H9 (cell line): ENCODE data around the gene DOCK1. TPM values are rescaled to one million over a fixed set of nuclear protein-coding genes. Genes with fewer than 3 reads are reported as not detected.

Experiments used
- DNase-seq: peaks from one replicate; pipeline ENCODE4 v3.0.0-alpha.2; 2017
- H2AFZ ChIP-seq: one replicate; pipeline ENCODE4 v1.6.1; 2013; ENCODE audit warnings: mild to moderate bottlenecking, low read length, control low read depth, moderate library complexity
- H2AK5ac ChIP-seq: 2 replicates; pipeline ENCODE4 v1.6.1; 2013; ENCODE audit warnings: low read length, control low read depth, mixed read lengths; ENCODE audit not compliant: insufficient read length
- H2BK120ac ChIP-seq: one replicate; pipeline ENCODE4 v1.6.1; 2013; ENCODE audit warnings: low read depth, mild to moderate bottlenecking, low read length, control low read depth, inconsistent platforms; ENCODE audit not compliant: poor library complexity, severe bottlenecking
- H2BK12ac ChIP-seq: 2 replicates; pipeline ENCODE4 v1.6.1; 2013; ENCODE audit warnings: low read length, control low read depth, mixed read lengths, low read depth; ENCODE audit not compliant: insufficient read length
- H2BK15ac ChIP-seq: 2 replicates; pipeline ENCODE4 v1.6.1; 2013; ENCODE audit warnings: low read depth, low read length, control low read depth
- H2BK20ac ChIP-seq: one replicate; pipeline ENCODE4 v1.6.1; 2013; ENCODE audit warnings: low read depth, mild to moderate bottlenecking, low read length, control low read depth, inconsistent platforms; ENCODE audit not compliant: poor library complexity, severe bottlenecking
- H2BK5ac ChIP-seq: 2 replicates; pipeline ENCODE4 v1.6.1; 2013; ENCODE audit warnings: low read length, control low read depth, mixed read lengths; ENCODE audit not compliant: insufficient read length
- H3K14ac ChIP-seq: 2 replicates; pipeline ENCODE4 v1.6.1; 2013; ENCODE audit warnings: low read length, control low read depth; ENCODE audit not compliant: insufficient read depth
- H3K18ac ChIP-seq: 2 replicates; pipeline ENCODE4 v1.6.1; 2013; ENCODE audit warnings: low read depth, mild to moderate bottlenecking, mixed read lengths, low read length, control low read depth; ENCODE audit not compliant: insufficient read length
- H3K23ac ChIP-seq: 2 replicates; pipeline ENCODE4 v1.6.1; 2013; ENCODE audit warnings: low read length, control low read depth, mixed read lengths, low read depth; ENCODE audit not compliant: insufficient read length
- H3K23me2 ChIP-seq: 2 replicates; pipeline ENCODE4 v1.6.1; 2013; ENCODE audit warnings: low read depth, mild to moderate bottlenecking, mixed read lengths, low read length, control low read depth; ENCODE audit not compliant: insufficient read length, poor library complexity, severe bottlenecking
- H3K27ac ChIP-seq: 2 replicates; pipeline ENCODE4 v1.5.1; 2013; ENCODE audit warnings: low read length, control low read depth, mixed read lengths, low read depth; ENCODE audit not compliant: insufficient read length
- H3K27me3 ChIP-seq: 2 replicates; pipeline ENCODE4 v1.6.1; 2013; ENCODE audit warnings: low read length, control low read depth, inconsistent platforms; ENCODE audit not compliant: insufficient read depth
- H3K4ac ChIP-seq: 2 replicates; pipeline ENCODE4 v1.6.1; 2013; ENCODE audit warnings: low read depth, mild to moderate bottlenecking, control low read depth, inconsistent platforms, low read length, moderate library complexity
- H3K4me1 ChIP-seq: 2 replicates; pipeline ENCODE4 v1.6.1; 2013; ENCODE audit warnings: low read length, control low read depth, inconsistent platforms; ENCODE audit not compliant: insufficient read depth
- H3K4me2 ChIP-seq: 2 replicates; pipeline ENCODE4 v1.6.1; 2013; ENCODE audit warnings: low read length, control low read depth, mixed read lengths; ENCODE audit not compliant: insufficient read length, insufficient read depth
- H3K56ac ChIP-seq: 2 replicates; pipeline ENCODE4 v1.6.1; 2013; ENCODE audit warnings: low read depth, mild to moderate bottlenecking, mixed read lengths, low read length, control low read depth; ENCODE audit not compliant: insufficient read length
- H3K79me1 ChIP-seq: 2 replicates; pipeline ENCODE4 v1.6.1; 2013; ENCODE audit warnings: low read depth, mild to moderate bottlenecking, moderate library complexity, low read length, control low read depth, inconsistent platforms; ENCODE audit not compliant: insufficient read depth, poor library complexity, severe bottlenecking
- H3K79me2 ChIP-seq: 2 replicates; pipeline ENCODE4 v1.6.1; 2013; ENCODE audit warnings: low read length, control low read depth, inconsistent platforms; ENCODE audit not compliant: insufficient read depth
- H3K9ac ChIP-seq: 2 replicates; pipeline ENCODE4 v1.6.1; 2013; ENCODE audit warnings: low read length, control low read depth, mixed read lengths; ENCODE audit not compliant: insufficient read length; ENCODE audit errors: extremely low read depth
- H3K9me3 ChIP-seq: one replicate; pipeline ENCODE4 v1.6.1; 2013; ENCODE audit warnings: low read depth, low read length, inconsistent platforms; ENCODE audit not compliant: control insufficient read depth
- H3T11ph ChIP-seq: one replicate; pipeline ENCODE4 v1.6.1; 2013; ENCODE audit warnings: mild to moderate bottlenecking, low read length, control low read depth, inconsistent platforms
- H4K20me1 ChIP-seq: one replicate; pipeline ENCODE4 v1.6.1; 2013; ENCODE audit not compliant: control insufficient read depth, insufficient read length, insufficient read depth
- H4K5ac ChIP-seq: 2 replicates; pipeline ENCODE4 v1.6.1; 2013; ENCODE audit warnings: low read depth, mild to moderate bottlenecking, mixed read lengths, low read length, control low read depth; ENCODE audit not compliant: insufficient read length
- H4K8ac ChIP-seq: replicated peaks from 2 replicates; pipeline ENCODE4 v1.6.1; 2013; ENCODE audit warnings: low read length, control low read depth, mixed read lengths, low read depth; ENCODE audit not compliant: insufficient read length
- H4K91ac ChIP-seq: 2 replicates; pipeline ENCODE4 v1.6.1; 2013; ENCODE audit warnings: low read depth, mild to moderate bottlenecking, moderate library complexity, mixed read lengths, low read length, control low read depth; ENCODE audit not compliant: insufficient read length
- H3K27ac Mint-ChIP-seq, 3 experiments: 2 replicates in 2 of 3; 3 replicates in 1 of 3; pipeline ENCODE4 v1.8.0; 2020 to 2021; ENCODE audit warnings: mixed read lengths in 3 of 3, mild to moderate bottlenecking in 1 of 3, moderate library complexity in 1 of 3
- H3K27me3 Mint-ChIP-seq: 2 replicates; pipeline ENCODE4 v1.8.0; 2021; ENCODE audit warnings: low read depth, mild to moderate bottlenecking, moderate library complexity, mixed read lengths
- H3K36me3 Mint-ChIP-seq, 3 experiments: 2 replicates in 2 of 3; 3 replicates in 1 of 3; pipeline ENCODE4 v1.8.0; 2020 to 2021; ENCODE audit warnings: low read depth in 3 of 3, mixed read lengths in 3 of 3; ENCODE audit not compliant: insufficient read depth in 1 of 3
- H3K4me1 Mint-ChIP-seq, 2 experiments: 2 replicates each; pipeline ENCODE4 v1.8.0; 2020; ENCODE audit warnings: mixed read lengths in 2 of 2
- H3K4me3 Mint-ChIP-seq, 2 experiments: 2 replicates in 1 of 2; 3 replicates in 1 of 2; pipeline ENCODE4 v1.8.0; 2020 to 2021; ENCODE audit warnings: mild to moderate bottlenecking in 2 of 2, mixed read lengths in 2 of 2, moderate library complexity in 1 of 2
- H3K9me3 Mint-ChIP-seq, 2 experiments: 2 replicates in 1 of 2; 3 replicates in 1 of 2; pipeline ENCODE4 v1.8.0; 2020; ENCODE audit warnings: mild to moderate bottlenecking in 2 of 2, mixed read lengths in 2 of 2, moderate library complexity in 1 of 2
- WGBS: extraction: QIAGEN DNeasy Blood & Tissue Kit; methylation state at CpG from one replicate; pipeline ENCODE4 v1.1.7; 2013; ENCODE audit warnings: missing lambda C conversion rate, low lambda C conversion rate, mixed read lengths; ENCODE audit not compliant: insufficient read length; ENCODE audit errors: extremely low coverage; 5-methylcytosine and 5-hydroxymethylcytosine counted together
- total RNA-seq: library from RNA; stranded (reverse); gene quantifications from 2 replicates; pipeline ENCODE4 v1.2.1, GENCODE V29; 2021
- TF ChIP-seq, protein P1 (sequence below): fragments of 200-600 bp; sonication (generic); conservative IDR thresholded peaks from 3 replicates; pipeline ENCODE4 v1.8.0; 2021; ENCODE audit warnings: antibody characterized with exemption, mild to moderate bottlenecking

The DOCK1 gene
- total RNA-seq, 1 experiment from 2014 or later: 57.0 TPM

DNA sequence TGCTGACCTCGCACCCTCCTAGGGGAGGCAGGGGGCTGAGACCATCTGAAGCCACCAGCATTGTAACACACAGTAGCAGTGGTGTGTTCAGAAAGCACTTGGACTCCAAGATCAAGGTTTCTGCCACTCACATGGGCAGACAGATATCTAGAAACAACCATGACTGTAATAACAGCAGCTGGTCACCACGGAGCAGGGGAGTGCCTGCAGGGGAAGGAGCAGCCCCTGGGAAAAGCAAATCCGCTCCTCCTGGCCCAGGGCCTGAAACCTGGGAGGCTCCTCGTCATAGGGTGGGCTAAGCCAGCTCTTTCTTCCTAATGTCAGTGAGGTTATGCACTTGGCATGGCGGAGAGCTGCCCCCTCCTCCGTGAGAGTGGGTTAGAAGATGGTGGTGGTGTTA, 409.6 kb downstream of the DOCK1 start:
- Histone ChIP-seq H4K8ac (no peak overlapping the region), H4K91ac (no peak overlapping the region), H2BK120ac (no peak overlapping the region), H2AFZ (no peak overlapping the region), H3K79me1 (no peaks in the 10 kb centered on the region), H3K79me2 (no peaks in the 10 kb centered on the region), H3K23ac (no peak overlapping the region), H3K56ac (no peak overlapping the region), H4K5ac (no peak overlapping the region), H3K23me2 (no peaks in the 10 kb centered on the region), H2AK5ac (no peak overlapping the region), H3K4me1 (no peaks in the 10 kb centered on the region), H4K20me1 (no peaks in the 10 kb centered on the region), H3T11ph (no peak overlapping the region), H3K9me3 (no peaks in the 10 kb centered on the region), H3K4ac (no peak overlapping the region), H3K4me2 (no peak overlapping the region), H3K9ac (no peak overlapping the region), H2BK20ac (no peak overlapping the region), H2BK15ac (no peak overlapping the region), H3K27ac (no peak overlapping the region), H3K27me3 (no peaks in the 10 kb centered on the region), H3K18ac (no peak overlapping the region), H3K14ac (no peak overlapping the region), H2BK5ac (no peak overlapping the region), H2BK12ac (no peak overlapping the region)
- Mint-ChIP-seq H3K9me3 (no peaks in the 10 kb centered on the region), H3K27ac (no peak overlapping the region; a peak in 1 of 7 replicates), H3K4me1 (peaks cover 20 to 21% of the 10 kb centered on the region in 2 experiments), H3K36me3 (no peaks in the 10 kb centered on the region), H3K27me3 (no peaks in the 10 kb centered on the region), H3K4me3 (no peak overlapping the region)
- TF ChIP-seq, protein P1, sequence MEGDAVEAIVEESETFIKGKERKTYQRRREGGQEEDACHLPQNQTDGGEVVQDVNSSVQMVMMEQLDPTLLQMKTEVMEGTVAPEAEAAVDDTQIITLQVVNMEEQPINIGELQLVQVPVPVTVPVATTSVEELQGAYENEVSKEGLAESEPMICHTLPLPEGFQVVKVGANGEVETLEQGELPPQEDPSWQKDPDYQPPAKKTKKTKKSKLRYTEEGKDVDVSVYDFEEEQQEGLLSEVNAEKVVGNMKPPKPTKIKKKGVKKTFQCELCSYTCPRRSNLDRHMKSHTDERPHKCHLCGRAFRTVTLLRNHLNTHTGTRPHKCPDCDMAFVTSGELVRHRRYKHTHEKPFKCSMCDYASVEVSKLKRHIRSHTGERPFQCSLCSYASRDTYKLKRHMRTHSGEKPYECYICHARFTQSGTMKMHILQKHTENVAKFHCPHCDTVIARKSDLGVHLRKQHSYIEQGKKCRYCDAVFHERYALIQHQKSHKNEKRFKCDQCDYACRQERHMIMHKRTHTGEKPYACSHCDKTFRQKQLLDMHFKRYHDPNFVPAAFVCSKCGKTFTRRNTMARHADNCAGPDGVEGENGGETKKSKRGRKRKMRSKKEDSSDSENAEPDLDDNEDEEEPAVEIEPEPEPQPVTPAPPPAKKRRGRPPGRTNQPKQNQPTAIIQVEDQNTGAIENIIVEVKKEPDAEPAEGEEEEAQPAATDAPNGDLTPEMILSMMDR: no peak
- DNase-seq: no peak
- no CpG with 5 or more reads among the region's 6 CpGs for WGBS
